Astrocyte (in vitro differentiated cells and primary cell): ENCODE results near the gene TRERF1.

Source experiments
- CTCF ChIP-seq: IDR thresholded peaks from 2 replicates; pipeline ENCODE4 v1.5.1; 2011; ENCODE audit warnings: low read depth, mild to moderate bottlenecking, inconsistent platforms, low read length, moderate library complexity; ENCODE audit not compliant: insufficient read depth
- EZH2 ChIP-seq: IDR thresholded peaks from 2 replicates; pipeline ENCODE4 v1.6.1; 2012; ENCODE audit warnings: mild to moderate bottlenecking, low read length, inconsistent platforms; ENCODE audit not compliant: insufficient read depth

GRCh38 chr6:42220807-42221206 lies 230.9 kb downstream of the TRERF1 start:
- no peak for TF ChIP-seq CTCF
- TF ChIP-seq EZH2: no peak
